WI38 (cell line): ENCODE measurements around the gene DCST2.

Experiments
- H3K4me3 ChIP-seq: 2 replicates; pipeline ENCODE4 v1.5.1; 2011; ENCODE audit warnings: low read depth, mild to moderate bottlenecking, control low read depth, low read length
- CTCF ChIP-seq: IDR thresholded peaks from 2 replicates; pipeline ENCODE4 v1.5.1; 2012; ENCODE audit warnings: low read depth, mild to moderate bottlenecking, control low read depth, low read length

The DCST2 gene

GRCh38 chr1:155034318-155035208 is 982 bp upstream of the DCST2 start:
- TF ChIP-seq CTCF: no peak
- H3K4me3 ChIP-seq: no peak overlapping the region

DNA sequence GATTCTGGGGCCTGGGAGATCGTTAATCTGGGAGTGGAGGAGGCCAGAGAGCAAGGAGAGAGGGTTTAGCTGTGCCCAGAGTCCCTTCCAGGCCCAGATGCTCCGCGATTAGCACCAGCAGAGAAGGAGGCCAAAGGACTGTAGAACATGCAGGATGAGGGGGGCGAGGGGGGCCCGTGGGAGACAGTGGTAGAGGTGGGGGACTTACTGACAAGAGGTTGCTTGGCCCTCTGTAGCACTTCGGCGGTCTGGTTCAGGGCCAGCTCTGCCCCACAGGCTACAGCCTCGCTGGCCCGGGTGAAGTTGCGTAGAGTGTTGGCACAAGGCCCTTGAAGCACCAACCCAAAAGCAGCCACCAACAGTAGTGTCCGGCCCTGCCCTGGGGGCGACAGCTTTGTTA is 695 bp downstream of the DCST2 start:
- H3K4me3 ChIP-seq: no peak overlapping the region
- TF ChIP-seq CTCF: no peak

DNA sequence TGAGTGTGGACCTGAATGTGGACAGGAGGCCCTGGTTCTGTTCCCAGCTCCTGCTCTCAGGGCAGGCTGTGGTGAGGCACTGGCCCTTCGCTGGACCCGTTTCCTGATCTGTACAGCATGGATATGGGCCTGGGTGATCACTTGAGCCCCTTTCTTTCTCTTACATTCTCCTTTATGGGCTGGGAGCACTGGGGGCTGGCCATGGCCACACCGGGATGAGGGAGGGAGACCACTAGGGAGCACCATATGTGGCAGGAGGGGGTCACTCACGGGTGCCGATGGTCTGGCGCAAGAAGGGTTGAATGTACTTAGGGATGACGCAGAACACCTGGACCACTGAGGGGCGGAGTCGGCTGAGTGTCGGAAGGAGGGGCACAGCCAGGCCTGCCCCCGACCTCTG is 2.7 kb downstream of the DCST2 start:
- no peak overlapping the region for H3K4me3 ChIP-seq
- TF ChIP-seq CTCF: no peak

GRCh38 chr1:155030243-155030795 is 3.3 kb downstream of the DCST2 start:
- TF ChIP-seq CTCF: no peak
- H3K4me3 ChIP-seq: no peak overlapping the region

GRCh38 chr1:155029513-155030242 is 3.9 kb downstream of the DCST2 start:
- H3K4me3 ChIP-seq: no peak overlapping the region
- no peak for TF ChIP-seq CTCF

GRCh38 chr1:155026588-155026987 is 7.0 kb downstream of the DCST2 start:
- no peak for TF ChIP-seq CTCF
- no peak overlapping the region for H3K4me3 ChIP-seq

DNA sequence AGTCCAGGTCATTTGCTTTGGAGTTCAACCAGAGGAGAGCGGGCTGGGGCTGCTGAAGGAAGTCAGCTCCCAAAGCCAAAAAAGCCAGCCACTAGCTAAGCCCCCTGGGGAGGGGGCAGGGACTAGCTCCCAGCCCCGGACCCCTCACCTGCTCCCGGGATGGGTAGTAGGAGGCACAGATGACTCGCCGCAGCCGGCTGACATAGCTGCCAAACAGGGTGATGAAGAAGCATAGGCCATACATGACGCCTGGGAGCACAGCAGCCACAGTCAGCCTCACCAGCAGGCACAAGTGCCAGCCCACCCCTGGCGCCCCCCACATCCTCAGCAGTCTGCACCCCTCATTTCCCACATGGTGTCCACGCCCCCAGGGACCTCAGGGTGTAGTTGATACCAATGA is 7.4 kb downstream of the DCST2 start:
- H3K4me3 ChIP-seq: no peak overlapping the region
- TF ChIP-seq CTCF: no peak
